Testis (tissue), 2 donors: Measurements from ENCODE around the gene SLC36A2.

Experiments used
- POLR2A ChIP-seq: fragments of 450-650 bp; IDR thresholded peaks from one replicate; pipeline ENCODE4 v1.6.1; 2017; ENCODE audit warnings: antibody characterized with exemption, mild to moderate bottlenecking, moderate library complexity
- TF ChIP-seq, protein P1 (sequence below), 3 experiments: fragments of 450-650 bp in 2 of 3; fragments of 200-600 bp in 1 of 3; sonication (generic) in 1 of 3; IDR thresholded peaks; one replicate each; pipeline ENCODE4 v1.5.1; 2016 to 2019; ENCODE audit warnings: antibody characterized with exemption in 3 of 3, mild to moderate bottlenecking in 2 of 3, moderate library complexity in 1 of 3

DNA sequence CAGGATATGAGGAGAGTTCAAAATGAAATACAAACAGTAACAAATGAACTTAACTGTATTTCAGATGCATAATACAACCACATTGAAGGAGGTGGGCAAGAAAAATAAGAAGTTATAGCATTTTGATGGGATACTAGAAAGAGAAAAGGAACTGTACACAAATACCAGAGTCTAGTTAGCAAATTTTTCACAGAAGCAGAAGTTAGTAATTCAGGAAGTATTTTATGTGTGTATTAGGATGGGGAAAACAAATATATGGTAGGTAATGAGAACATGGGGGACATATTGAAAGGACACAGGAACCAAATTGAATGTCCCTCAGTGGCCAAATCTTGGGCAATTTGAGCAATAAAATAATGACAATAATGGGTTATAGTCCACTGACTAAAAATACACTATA lies 76.0 kb downstream of the SLC36A2 start:
- TF ChIP-seq POLR2A = no peak
- TF ChIP-seq, protein P1, sequence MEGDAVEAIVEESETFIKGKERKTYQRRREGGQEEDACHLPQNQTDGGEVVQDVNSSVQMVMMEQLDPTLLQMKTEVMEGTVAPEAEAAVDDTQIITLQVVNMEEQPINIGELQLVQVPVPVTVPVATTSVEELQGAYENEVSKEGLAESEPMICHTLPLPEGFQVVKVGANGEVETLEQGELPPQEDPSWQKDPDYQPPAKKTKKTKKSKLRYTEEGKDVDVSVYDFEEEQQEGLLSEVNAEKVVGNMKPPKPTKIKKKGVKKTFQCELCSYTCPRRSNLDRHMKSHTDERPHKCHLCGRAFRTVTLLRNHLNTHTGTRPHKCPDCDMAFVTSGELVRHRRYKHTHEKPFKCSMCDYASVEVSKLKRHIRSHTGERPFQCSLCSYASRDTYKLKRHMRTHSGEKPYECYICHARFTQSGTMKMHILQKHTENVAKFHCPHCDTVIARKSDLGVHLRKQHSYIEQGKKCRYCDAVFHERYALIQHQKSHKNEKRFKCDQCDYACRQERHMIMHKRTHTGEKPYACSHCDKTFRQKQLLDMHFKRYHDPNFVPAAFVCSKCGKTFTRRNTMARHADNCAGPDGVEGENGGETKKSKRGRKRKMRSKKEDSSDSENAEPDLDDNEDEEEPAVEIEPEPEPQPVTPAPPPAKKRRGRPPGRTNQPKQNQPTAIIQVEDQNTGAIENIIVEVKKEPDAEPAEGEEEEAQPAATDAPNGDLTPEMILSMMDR (IDR thresholded peaks at IDR 0.05) = no peak
